H1 (cell line): Measurements from ENCODE around the gene HMCN2.

ENCODE experiments used
- CBX8 ChIP-seq: fragments of 300-800, 300-1000 bp; sonication (generic); IDR thresholded peaks from 2 replicates; pipeline ENCODE4 v1.7.1; 2016; ENCODE audit warnings: low read depth, low read length, borderline replicate concordance
- CEBPB ChIP-seq: IDR thresholded peaks from 2 replicates; pipeline ENCODE4 v1.6.1; 2012; ENCODE audit warnings: low read depth, low read length
- CTBP2 ChIP-seq: IDR thresholded peaks from 2 replicates; pipeline ENCODE4 v1.7.0; 2011; ENCODE audit warnings: borderline replicate concordance, mild to moderate bottlenecking, moderate library complexity, mixed read lengths, low read length; ENCODE audit not compliant: insufficient read depth, insufficient read length
- EP300 ChIP-seq, 2 experiments: IDR thresholded peaks; 1 replicate in 1 of 2; 2 replicates in 1 of 2; pipeline ENCODE4 v1.6.1; 2011 to 2012; ENCODE audit warnings: low read depth in 2 of 2, low read length in 2 of 2, mild to moderate bottlenecking in 2 of 2, borderline replicate concordance in 1 of 2, inconsistent platforms in 1 of 2, moderate library complexity in 1 of 2
- JUND ChIP-seq: IDR thresholded peaks from 2 replicates; pipeline ENCODE4 v1.6.1; 2011; ENCODE audit warnings: mild to moderate bottlenecking, improper control_type of control experiment, low read length
- POLR2A ChIP-seq, 2 experiments: IDR thresholded peaks; 1 replicate in 1 of 2; 2 replicates in 1 of 2; pipeline ENCODE4 v1.6.1; 2011; ENCODE audit warnings: low read depth in 2 of 2, low read length in 2 of 2, mild to moderate bottlenecking in 2 of 2; ENCODE audit errors: control extremely low read depth in 1 of 2
- POLR2AphosphoS5 ChIP-seq: IDR thresholded peaks from 2 replicates; pipeline ENCODE4 v1.6.1; 2011; ENCODE audit warnings: low read depth, low read length
- RXRA ChIP-seq: IDR thresholded peaks from 2 replicates; pipeline ENCODE4 v1.6.1; 2011; ENCODE audit warnings: low read depth, mild to moderate bottlenecking, low read length, moderate library complexity; ENCODE audit not compliant: insufficient read depth
- SIN3A ChIP-seq, 2 experiments: IDR thresholded peaks in 1 of 2; conservative IDR thresholded peaks in 1 of 2; 2 replicates each; pipeline ENCODE4 v1.6.1; 2011 to 2012; ENCODE audit warnings: low read length in 2 of 2, improper control_type of control experiment in 1 of 2, low read depth in 1 of 2, mild to moderate bottlenecking in 1 of 2
- SP2 ChIP-seq: IDR thresholded peaks from 2 replicates; pipeline ENCODE4 v1.6.1; 2012; ENCODE audit warnings: mild to moderate bottlenecking, low read length, inconsistent platforms
- TAF1 ChIP-seq: IDR thresholded peaks from 2 replicates; pipeline ENCODE4 v1.6.1; 2011; ENCODE audit warnings: mild to moderate bottlenecking, low read depth, low read length
- TF ChIP-seq, protein P1 (sequence below), 3 experiments: IDR thresholded peaks; 1 replicate in 2 of 3; 2 replicates in 1 of 3; pipeline versions ENCODE4 v1.5.1 to v1.6.1; 2011; ENCODE audit warnings: low read length in 3 of 3, mild to moderate bottlenecking in 3 of 3, inconsistent platforms in 2 of 3, low read depth in 1 of 3, moderate library complexity in 1 of 3; ENCODE audit not compliant: insufficient read depth in 1 of 3; ENCODE audit errors: control extremely low read depth in 1 of 3
- TF ChIP-seq, protein P2 (sequence below): IDR thresholded peaks from 2 replicates; pipeline ENCODE4 v1.6.1; 2011; ENCODE audit warnings: low read depth, mild to moderate bottlenecking, low read length; ENCODE audit not compliant: insufficient read depth
- TF ChIP-seq, protein P3 (sequence below): IDR thresholded peaks from 2 replicates; pipeline ENCODE4 v1.6.1; 2012; ENCODE audit warnings: inconsistent platforms

DNA sequence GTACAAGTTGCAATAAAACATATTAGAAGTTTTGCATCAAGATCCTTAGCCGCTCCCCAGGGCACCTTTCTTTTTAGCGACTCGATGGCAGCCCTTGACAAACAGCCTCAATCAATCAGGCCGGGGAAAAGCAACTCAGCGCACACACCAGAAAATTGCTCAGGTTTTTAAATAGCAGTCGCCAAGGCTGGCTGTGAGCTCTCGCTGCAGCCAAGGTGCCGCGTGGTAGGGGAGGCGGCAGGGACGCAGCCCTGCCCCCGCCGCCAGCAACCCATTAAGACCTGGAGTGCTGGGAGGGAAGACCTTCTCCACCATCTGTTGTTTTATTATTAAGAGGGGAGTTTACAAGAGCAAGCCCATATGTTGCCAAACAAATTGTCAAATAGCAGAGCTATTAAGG lies 201.8 kb downstream of the HMCN2 start:
- TF ChIP-seq EP300 (IDR thresholded peaks at IDR 0.05; ENCODE audit: borderline replicate concordance in 1 of 2, low read depth in 2 of 2, low read length in 2 of 2) (no peak), POLR2A (IDR thresholded peaks at IDR 0.05; ENCODE audit: control extremely low read depth in 1 of 2, low read depth in 2 of 2, low read length in 2 of 2) (no peak), SP2 (no peak), CEBPB (no peak), SIN3A (conservative IDR thresholded peaks at IDR 0.05 in 1 of 2, IDR thresholded peaks at IDR 0.05 in 1 of 2; ENCODE audit: low read depth in 1 of 2, low read length in 2 of 2) (no peak), CBX8 (no peak), RXRA (no peak), TAF1 (no peak), CTBP2 (no peak), JUND (no peak), POLR2AphosphoS5 (no peak)
- TF ChIP-seq, protein P1, sequence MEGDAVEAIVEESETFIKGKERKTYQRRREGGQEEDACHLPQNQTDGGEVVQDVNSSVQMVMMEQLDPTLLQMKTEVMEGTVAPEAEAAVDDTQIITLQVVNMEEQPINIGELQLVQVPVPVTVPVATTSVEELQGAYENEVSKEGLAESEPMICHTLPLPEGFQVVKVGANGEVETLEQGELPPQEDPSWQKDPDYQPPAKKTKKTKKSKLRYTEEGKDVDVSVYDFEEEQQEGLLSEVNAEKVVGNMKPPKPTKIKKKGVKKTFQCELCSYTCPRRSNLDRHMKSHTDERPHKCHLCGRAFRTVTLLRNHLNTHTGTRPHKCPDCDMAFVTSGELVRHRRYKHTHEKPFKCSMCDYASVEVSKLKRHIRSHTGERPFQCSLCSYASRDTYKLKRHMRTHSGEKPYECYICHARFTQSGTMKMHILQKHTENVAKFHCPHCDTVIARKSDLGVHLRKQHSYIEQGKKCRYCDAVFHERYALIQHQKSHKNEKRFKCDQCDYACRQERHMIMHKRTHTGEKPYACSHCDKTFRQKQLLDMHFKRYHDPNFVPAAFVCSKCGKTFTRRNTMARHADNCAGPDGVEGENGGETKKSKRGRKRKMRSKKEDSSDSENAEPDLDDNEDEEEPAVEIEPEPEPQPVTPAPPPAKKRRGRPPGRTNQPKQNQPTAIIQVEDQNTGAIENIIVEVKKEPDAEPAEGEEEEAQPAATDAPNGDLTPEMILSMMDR (IDR thresholded peaks at IDR 0.05; ENCODE audit: control extremely low read depth in 1 of 3, insufficient read depth in 1 of 3, low read depth in 1 of 3, low read length in 3 of 3), result no peak
- TF ChIP-seq, protein P2, sequence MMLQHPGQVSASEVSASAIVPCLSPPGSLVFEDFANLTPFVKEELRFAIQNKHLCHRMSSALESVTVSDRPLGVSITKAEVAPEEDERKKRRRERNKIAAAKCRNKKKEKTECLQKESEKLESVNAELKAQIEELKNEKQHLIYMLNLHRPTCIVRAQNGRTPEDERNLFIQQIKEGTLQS, result no peak
- TF ChIP-seq, protein P3, sequence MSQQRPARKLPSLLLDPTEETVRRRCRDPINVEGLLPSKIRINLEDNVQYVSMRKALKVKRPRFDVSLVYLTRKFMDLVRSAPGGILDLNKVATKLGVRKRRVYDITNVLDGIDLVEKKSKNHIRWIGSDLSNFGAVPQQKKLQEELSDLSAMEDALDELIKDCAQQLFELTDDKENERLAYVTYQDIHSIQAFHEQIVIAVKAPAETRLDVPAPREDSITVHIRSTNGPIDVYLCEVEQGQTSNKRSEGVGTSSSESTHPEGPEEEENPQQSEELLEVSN, result no peak
